Body of pancreas (tissue), 4 donors: ENCODE results near the gene PTPRD.
A peak's percentile ranks its signal among the peaks of the same experiment; 100 is the strongest.

ENCODE experiments used
- POLR2A ChIP-seq, 3 donors: fragments of 450-650 bp; IDR thresholded peaks; one replicate each; pipeline ENCODE4 v1.6.1; 2016; ENCODE audit warnings: antibody characterized with exemption in 3 of 3, mild to moderate bottlenecking in 2 of 3
- TF ChIP-seq, protein P1 (sequence below), 7 experiments: fragments of 450-650 bp in 4 of 7; fragments of 200-600 bp in 3 of 7; sonication (generic) in 3 of 7; IDR thresholded peaks; one replicate each; pipeline ENCODE4 v1.5.1; 2016 to 2019; ENCODE audit warnings: antibody characterized with exemption in 7 of 7

DNA sequence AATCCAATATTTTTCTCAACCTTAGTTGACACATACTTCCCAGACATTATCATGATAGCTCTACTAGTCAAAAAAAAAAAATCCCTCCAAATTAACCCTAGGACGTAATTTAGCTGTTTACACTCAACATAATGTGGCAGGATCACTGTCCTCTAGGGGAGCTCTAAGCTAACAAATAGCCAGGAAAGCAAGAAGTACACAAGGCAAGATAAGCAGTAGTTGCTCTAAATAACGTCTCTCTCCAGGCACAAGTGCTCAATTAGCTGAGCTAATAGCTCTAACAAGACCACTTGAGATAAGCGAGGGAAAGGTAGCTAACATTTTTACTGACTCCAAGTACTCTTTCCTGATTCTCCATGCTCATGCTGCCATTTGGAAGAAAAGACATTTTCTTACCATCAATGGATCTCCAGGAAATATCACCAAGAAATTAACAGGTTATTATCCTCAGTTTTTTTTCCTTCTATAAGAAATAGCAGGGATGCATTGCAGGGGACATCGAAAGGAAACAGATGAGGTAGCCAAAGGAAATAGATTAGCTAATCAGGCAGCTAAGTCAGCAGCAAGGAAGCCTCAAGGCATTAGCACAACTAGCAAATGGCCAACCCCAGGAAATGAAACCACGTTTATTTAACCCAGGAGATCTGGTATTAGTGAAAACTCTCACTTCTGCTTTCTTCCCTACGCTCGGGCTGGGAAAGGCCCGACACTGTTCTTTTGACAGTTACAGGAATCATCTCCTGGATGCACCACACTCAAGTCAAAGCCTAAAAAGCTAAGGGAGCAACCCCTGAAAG, 614.1 kb downstream of the PTPRD start:
- TF ChIP-seq POLR2A (IDR thresholded peaks at IDR 0.05), result no peak
- TF ChIP-seq, protein P1, sequence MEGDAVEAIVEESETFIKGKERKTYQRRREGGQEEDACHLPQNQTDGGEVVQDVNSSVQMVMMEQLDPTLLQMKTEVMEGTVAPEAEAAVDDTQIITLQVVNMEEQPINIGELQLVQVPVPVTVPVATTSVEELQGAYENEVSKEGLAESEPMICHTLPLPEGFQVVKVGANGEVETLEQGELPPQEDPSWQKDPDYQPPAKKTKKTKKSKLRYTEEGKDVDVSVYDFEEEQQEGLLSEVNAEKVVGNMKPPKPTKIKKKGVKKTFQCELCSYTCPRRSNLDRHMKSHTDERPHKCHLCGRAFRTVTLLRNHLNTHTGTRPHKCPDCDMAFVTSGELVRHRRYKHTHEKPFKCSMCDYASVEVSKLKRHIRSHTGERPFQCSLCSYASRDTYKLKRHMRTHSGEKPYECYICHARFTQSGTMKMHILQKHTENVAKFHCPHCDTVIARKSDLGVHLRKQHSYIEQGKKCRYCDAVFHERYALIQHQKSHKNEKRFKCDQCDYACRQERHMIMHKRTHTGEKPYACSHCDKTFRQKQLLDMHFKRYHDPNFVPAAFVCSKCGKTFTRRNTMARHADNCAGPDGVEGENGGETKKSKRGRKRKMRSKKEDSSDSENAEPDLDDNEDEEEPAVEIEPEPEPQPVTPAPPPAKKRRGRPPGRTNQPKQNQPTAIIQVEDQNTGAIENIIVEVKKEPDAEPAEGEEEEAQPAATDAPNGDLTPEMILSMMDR (IDR thresholded peaks at IDR 0.05), result peak in 1 of 7 experiments; percentile 4
